ENCODE measurements around the gene ZBTB5.
"Not testable (repeated sequence)": the region's sequence is repeated elsewhere in the genome, so short reads cannot be mapped to it uniquely, and the experiment has no call there.

Gene ZBTB5

GRCh38 chr9:37491939-37492338, 26.7 kb upstream of the ZBTB5 start:
- H3K4me3 Mint-ChIP-seq = no peak overlapping the region
- H3K4me1 Mint-ChIP-seq = peaks cover 25% of the 10 kb centered on the region
- peaks cover 67% of the 10 kb centered on the region for H3K36me3 Mint-ChIP-seq (ENCODE audit: low read depth)
- H3K9me3 Mint-ChIP-seq = no peaks in the 10 kb centered on the region
- no peak for DNase-seq
- no peaks in the 10 kb centered on the region for H3K27me3 Mint-ChIP-seq (ENCODE audit: low read depth, poor library complexity)
- no peak overlapping the region for H3K27ac Mint-ChIP-seq
- TF ChIP-seq CTCF (IDR thresholded peaks at IDR 0.05) = no peak

- Mint-ChIP-seq H3K4me3 (peak overlapping the region; percentile 97), H3K27ac (peak overlapping the region; percentile 96), H3K27me3 (ENCODE audit: low read depth, poor library complexity) (peaks cover 3% of the 10 kb centered on the region), H3K4me1 (peaks cover 48% of the 10 kb centered on the region), H3K9me3 (no peaks in the 10 kb centered on the region), H3K36me3 (ENCODE audit: low read depth) (peaks cover 26% of the 10 kb centered on the region)
- no peak for DNase-seq
- TF ChIP-seq CTCF (IDR thresholded peaks at IDR 0.05) = no peak
Observed at GRCh38 chr9:37486616-37487548, 21.6 kb upstream of the ZBTB5 start.

DNA sequence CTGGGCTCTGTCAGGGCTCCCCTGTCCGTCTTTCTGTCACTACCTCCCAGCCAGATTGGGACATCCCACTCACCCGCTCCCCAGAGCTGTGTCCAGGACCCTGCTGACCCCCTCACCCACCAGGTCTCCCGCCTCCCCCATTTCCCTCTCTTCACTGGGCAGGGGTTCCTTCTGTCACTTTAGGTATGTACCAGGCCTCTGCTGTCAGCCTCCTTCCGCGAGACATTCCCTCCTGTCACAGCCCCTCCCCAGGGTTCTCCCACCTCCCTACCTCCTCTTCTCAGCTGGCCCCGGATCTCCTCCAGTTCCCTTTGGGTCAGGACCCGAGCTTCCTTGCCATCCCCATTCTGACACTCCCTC, 21.0 kb upstream of the ZBTB5 start:
- DNase-seq = no peak
- Mint-ChIP-seq H3K36me3 (ENCODE audit: low read depth) (peaks cover 23% of the 10 kb centered on the region), H3K4me1 (peaks cover 54% of the 10 kb centered on the region), H3K9me3 (no peaks in the 10 kb centered on the region), H3K27ac (peak overlapping the region; percentile 96), H3K4me3 (peak overlapping the region; percentile 97), H3K27me3 (ENCODE audit: low read depth, poor library complexity) (peaks cover 3% of the 10 kb centered on the region)
- no peak for TF ChIP-seq CTCF (IDR thresholded peaks at IDR 0.05)

DNA sequence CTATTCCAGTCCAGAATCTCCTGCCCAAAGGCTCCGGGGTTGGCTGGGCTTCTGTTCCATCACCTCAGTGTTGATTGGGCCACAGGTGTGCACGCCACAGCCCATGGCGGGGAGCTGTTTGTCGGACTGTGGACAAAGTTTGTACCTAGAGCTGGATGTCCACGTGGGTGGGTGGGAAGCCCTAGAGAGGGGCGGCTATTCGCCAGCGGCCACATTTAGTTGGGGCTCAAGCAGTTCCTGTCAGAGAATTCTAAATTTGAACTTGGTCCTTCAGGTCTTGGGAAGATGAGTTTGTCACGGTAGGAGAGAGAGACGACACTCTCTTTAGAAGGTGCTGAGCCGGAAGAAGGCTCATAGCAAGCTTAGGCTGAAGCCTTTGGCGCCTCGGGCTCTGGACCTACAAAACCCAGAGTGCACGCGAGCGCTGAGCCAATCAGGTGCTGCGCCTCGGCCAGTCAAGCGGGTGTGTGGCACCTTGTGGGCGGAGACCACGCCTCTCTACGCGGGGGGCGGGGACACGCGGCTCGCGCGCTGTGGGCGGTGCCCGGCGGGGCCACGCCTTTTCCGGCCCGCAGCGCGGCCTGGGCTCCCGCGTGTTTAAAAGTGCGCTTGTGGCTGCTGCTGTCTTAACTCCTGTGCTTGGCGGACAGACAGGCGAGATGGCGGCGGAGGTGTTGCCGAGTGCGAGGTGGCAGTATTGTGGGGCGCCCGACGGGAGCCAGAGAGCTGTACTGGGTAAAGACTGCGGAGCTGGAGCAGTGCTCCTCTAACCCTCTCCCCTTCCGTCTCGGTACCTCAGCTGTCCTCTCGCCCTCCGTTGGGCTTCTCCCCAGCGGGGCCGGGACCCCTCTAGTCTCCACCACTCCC, 20.4 kb upstream of the ZBTB5 start, which contains the start of gene POLR1E:
Gene POLR1E, plus strand, starts transcription at position 560 of the 867 bp plus-strand sequence. Its CDS starts 100 bp downstream, at position 660.
- no peak for TF ChIP-seq CTCF (IDR thresholded peaks at IDR 0.05)
- Mint-ChIP-seq H3K36me3 (ENCODE audit: low read depth) (peaks cover 18% of the 10 kb centered on the region), H3K27me3 (ENCODE audit: low read depth, poor library complexity) (peaks cover 3% of the 10 kb centered on the region), H3K27ac (peak within 1 kb of the TSS; percentile 96), H3K4me1 (peaks cover 54% of the 10 kb centered on the region), H3K4me3 (peak within 1 kb of the TSS; percentile 97), H3K9me3 (no peaks in the 10 kb centered on the region)
- peak; percentile 96 for DNase-seq

GRCh38 chr9:37480759-37481158, 15.5 kb upstream of the ZBTB5 start:
- no peaks in the 10 kb centered on the region for H3K36me3 Mint-ChIP-seq (ENCODE audit: low read depth)

GRCh38 chr9:37477987-37478619, 12.9 kb upstream of the ZBTB5 start:
- not testable (repeated sequence) for H3K27ac Mint-ChIP-seq; H3K4me1 Mint-ChIP-seq; DNase-seq; H3K36me3 Mint-ChIP-seq (ENCODE audit: low read depth); H3K27me3 Mint-ChIP-seq (ENCODE audit: low read depth, poor library complexity); H3K4me3 Mint-ChIP-seq
- peaks cover 28% of the 10 kb centered on the region for H3K9me3 Mint-ChIP-seq

More at GRCh38 chr9:37480759-37481158, 15.5 kb upstream of the ZBTB5 start:
- Mint-ChIP-seq H3K9me3 (peaks cover 4% of the 10 kb centered on the region), H3K4me1 (peaks cover 20% of the 10 kb centered on the region), H3K27me3 (ENCODE audit: low read depth, poor library complexity) (peaks cover 3% of the 10 kb centered on the region), H3K4me3 (no peak overlapping the region), H3K27ac (no peak overlapping the region)
- peak; percentile 17 for DNase-seq
- TF ChIP-seq CTCF (IDR thresholded peaks at IDR 0.05) = peak; percentile 21

GRCh38 chr9:37477443-37477842, 12.2 kb upstream of the ZBTB5 start:
- peaks cover 30% of the 10 kb centered on the region for H3K9me3 Mint-ChIP-seq
- H3K4me1 Mint-ChIP-seq = peaks cover 11% of the 10 kb centered on the region
- H3K36me3 Mint-ChIP-seq (ENCODE audit: low read depth); H3K4me3 Mint-ChIP-seq; H3K27me3 Mint-ChIP-seq (ENCODE audit: low read depth, poor library complexity); DNase-seq; H3K27ac Mint-ChIP-seq: not testable (repeated sequence)
